GM10248 (cell line): ENCODE data around the gene IL4R.

ENCODE experiments used
- CTCF ChIA-PET: fragments of 300-600 bp; sonication (Branson Sonifier 250); formaldehyde crosslinking; extraction: SDS; loops from one replicate; lab custom pipeline; 2021; ENCODE audit warnings: antibody characterized with exemption; lab: Yijun Ruan, JAX
- POLR2A ChIA-PET: fragments of 350-650 bp; sonication (Branson Sonifier 250); formaldehyde crosslinking; extraction: SDS; loops from one replicate; lab custom pipeline; 2020; ENCODE audit warnings: antibody characterized with exemption; lab: Yijun Ruan, JAX
- DNase-seq: peaks from one replicate; pipeline ENCODE4 v3.0.0; 2012; ENCODE audit errors: extremely low spot score
- CTCF ChIP-seq: IDR thresholded peaks from 2 replicates; pipeline ENCODE4 v1.5.1; 2012; ENCODE audit warnings: mild to moderate bottlenecking, low read depth; ENCODE audit errors: extremely low read depth, missing control alignments, control extremely low read depth

Gene IL4R

GRCh38 chr16:27275394-27275793 lies 38.4 kb upstream of the IL4R start:
- DNase-seq: no peak
- ChIA-PET CTCF (interaction anchor here (2.0 to 7.2 kb wide), 2 partner anchors 10 to 40 kb away, joined by 6 to 44 read pairs; no protein-coding TSS in a partner anchor), POLR2A (no interaction called here)
- no peak for TF ChIP-seq CTCF

GRCh38 chr16:27281243-27281642 lies 32.5 kb upstream of the IL4R start:
- CTCF ChIA-PET: interaction anchor here (1.3 to 2.3 kb wide), 3 partner anchors 11 to 46 kb away, joined by 4 to 5 read pairs (median 5); partner anchors contain the start of gene NSMCE1
- POLR2A ChIA-PET: no interaction called here

GRCh38 chr16:27284865-27285675 lies 28.7 kb upstream of the IL4R start:
- no peak for TF ChIP-seq CTCF
- ChIA-PET CTCF (interaction anchor here (0.8 to 1.8 kb wide), 6 partner anchors 10 to 50 kb away, joined by 3 to 8 read pairs (median 4); no protein-coding TSS in a partner anchor), POLR2A (interaction anchor here (0.5 kb wide), 1 partner anchor 44 kb away, joined by 5 read pairs; no protein-coding TSS in a partner anchor)
- peak; percentile 31 for DNase-seq

More at GRCh38 chr16:27281243-27281642, 32.5 kb upstream of the IL4R start:
- no peak for TF ChIP-seq CTCF
- DNase-seq: no peak

DNA sequence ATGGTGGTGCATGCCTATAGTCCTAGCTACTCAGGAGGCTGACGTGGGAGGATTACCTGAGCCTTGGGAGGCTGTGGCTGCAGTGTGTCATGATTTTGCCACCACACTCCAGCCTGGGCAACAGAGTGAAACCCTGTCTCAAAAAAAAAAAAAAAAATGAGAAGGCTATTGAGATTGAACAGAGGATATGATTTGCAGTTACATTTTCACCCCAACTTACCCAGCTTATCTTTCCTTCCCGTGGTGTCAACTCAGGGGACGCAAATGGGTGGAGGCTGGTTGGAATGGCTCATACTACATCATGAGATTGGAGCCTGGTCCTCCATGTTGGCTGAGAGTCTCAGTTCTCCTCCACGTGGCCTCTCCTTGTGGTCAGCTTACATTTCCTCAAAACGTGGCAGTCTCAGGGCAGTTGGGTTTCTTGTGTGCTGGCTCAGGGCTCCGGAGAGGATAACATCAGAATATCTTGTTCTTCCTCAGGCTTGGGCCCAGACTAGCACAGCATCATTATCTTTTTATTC lies 28.0 kb upstream of the IL4R start:
- no peak for TF ChIP-seq CTCF
- POLR2A ChIA-PET: no interaction called here
- CTCF ChIA-PET: interaction anchor here (0.8 to 1.8 kb wide), 6 partner anchors 10 to 51 kb away, joined by 3 to 8 read pairs (median 4); no protein-coding TSS in a partner anchor
- no peak for DNase-seq

- ChIA-PET CTCF (interaction anchor here (1.2 to 1.5 kb wide), 2 partner anchors 17 to 81 kb away, joined by 4 read pairs; no protein-coding TSS in a partner anchor), POLR2A (no interaction called here)
- TF ChIP-seq CTCF: no peak
- DNase-seq: no peak
Observed at GRCh38 chr16:27286451-27286850, 27.3 kb upstream of the IL4R start.

DNA sequence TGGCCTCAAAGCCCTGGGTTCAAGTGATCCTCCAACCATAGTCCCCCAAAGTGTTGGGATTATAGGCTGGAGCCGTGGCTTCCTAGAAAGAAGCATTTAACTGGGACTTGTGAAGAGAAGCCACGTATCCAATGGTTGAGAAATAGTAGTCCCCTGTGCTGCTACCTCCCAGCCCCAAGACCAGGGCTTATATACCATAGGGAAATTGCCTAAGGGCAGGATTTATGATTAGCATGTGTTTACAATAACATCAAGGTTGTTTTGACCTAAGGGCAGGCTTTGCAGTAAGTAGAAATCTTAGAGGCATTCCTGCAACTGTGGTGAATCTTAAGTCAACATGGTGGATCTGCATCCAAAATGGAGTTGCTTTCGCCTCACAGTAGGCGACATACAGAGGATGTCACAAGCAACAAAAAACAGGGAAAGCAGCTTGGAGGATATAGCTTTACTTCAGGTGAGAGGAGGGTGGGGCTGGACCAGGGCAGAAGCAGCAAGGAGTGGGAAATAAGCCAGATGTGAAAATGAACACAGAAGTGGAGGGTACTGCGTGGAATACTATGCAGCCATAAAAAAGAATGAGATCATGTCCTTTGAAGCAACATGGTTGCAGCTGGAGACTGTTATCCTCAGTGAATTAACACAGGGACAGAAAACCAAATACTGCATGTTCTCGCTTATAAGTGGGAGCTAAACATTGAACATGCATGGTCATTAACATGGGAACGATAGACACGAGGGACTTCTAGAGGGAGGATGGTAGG lies 26.5 kb upstream of the IL4R start:
- ChIA-PET POLR2A (no interaction called here), CTCF (interaction anchor here (1.2 kb wide), 1 partner anchor 80 kb away, joined by 4 read pairs; no protein-coding TSS in a partner anchor)
- DNase-seq: no peak
- TF ChIP-seq CTCF: no peak
